Esophagus squamous epithelium (tissue), 4 donors: ENCODE data around the gene UBE2O.

Experiments
- CTCF ChIP-seq, 6 experiments: fragments of 450-650 bp in 4 of 6; fragments of 200-600 bp in 2 of 6; sonication (generic) in 2 of 6; IDR thresholded peaks; one replicate each; pipeline ENCODE4 v1.5.1; 2016 to 2019; ENCODE audit warnings: antibody characterized with exemption in 6 of 6, mild to moderate bottlenecking in 4 of 6, moderate library complexity in 4 of 6
- POLR2A ChIP-seq, 4 donors: fragments of 450-650 bp; IDR thresholded peaks; one replicate each; pipeline ENCODE4 v1.6.1; 2017; ENCODE audit warnings: antibody characterized with exemption in 4 of 4, mild to moderate bottlenecking in 4 of 4, moderate library complexity in 3 of 4

GRCh38 chr17:76395980-76396379 is 57.0 kb downstream of the UBE2O start:
- TF ChIP-seq CTCF (IDR thresholded peaks at IDR 0.05) (no peak), POLR2A (IDR thresholded peaks at IDR 0.05) (no peak)
